IMR-90 (cell line): ENCODE results near the gene CD2AP.

Source experiments
- FOS ChIP-seq: fragments of 150-350 bp; IDR thresholded peaks from 2 replicates; pipeline ENCODE4 v1.6.1; 2016; ENCODE audit warnings: low read depth, low read length
- NFE2L2 ChIP-seq: fragments of 150-350 bp; IDR thresholded peaks from 2 replicates; pipeline ENCODE4 v1.6.1; 2016; ENCODE audit warnings: low read depth, mild to moderate bottlenecking, low read length
- POLR2A ChIP-seq: IDR thresholded peaks from 2 replicates; pipeline ENCODE4 v1.6.1; 2012; ENCODE audit warnings: mild to moderate bottlenecking, low read depth, low read length
- RFX5 ChIP-seq: IDR thresholded peaks from 2 replicates; pipeline ENCODE4 v1.8.0; 2012; ENCODE audit warnings: low read depth, mild to moderate bottlenecking, low read length, moderate library complexity
- SMC3 ChIP-seq: fragments of 150-350 bp; IDR thresholded peaks from 2 replicates; pipeline ENCODE4 v1.6.1; 2016; ENCODE audit warnings: low read depth, mild to moderate bottlenecking, antibody characterized with exemption, low read length, moderate library complexity
- TF ChIP-seq, protein P1 (sequence below): conservative IDR thresholded peaks from 2 replicates; pipeline ENCODE4 v1.5.1; 2012; ENCODE audit warnings: mild to moderate bottlenecking, low read depth, low read length, improper control_type of control experiment

DNA sequence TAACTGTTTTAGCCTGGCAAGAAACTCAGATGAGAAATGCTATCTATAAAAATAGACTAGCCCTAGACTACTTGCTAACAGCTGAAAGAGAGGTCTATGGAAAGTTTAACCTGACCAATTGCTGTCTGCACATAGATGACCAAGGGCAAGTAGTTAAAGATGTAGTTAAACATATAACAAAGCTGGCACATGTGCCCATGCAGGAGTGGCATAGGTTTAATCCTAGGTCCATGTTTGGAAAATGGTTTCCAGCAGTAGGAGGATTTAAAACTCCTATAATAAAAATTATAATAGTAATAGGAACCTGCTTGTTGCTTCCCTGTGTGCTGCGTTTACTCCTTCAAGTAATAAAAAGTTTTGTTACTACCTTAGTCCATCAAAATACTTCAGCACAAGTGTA lies 169.6 kb downstream of the CD2AP start:
- TF ChIP-seq SMC3, result no peak
- TF ChIP-seq POLR2A, result no peak
- TF ChIP-seq, protein P1, sequence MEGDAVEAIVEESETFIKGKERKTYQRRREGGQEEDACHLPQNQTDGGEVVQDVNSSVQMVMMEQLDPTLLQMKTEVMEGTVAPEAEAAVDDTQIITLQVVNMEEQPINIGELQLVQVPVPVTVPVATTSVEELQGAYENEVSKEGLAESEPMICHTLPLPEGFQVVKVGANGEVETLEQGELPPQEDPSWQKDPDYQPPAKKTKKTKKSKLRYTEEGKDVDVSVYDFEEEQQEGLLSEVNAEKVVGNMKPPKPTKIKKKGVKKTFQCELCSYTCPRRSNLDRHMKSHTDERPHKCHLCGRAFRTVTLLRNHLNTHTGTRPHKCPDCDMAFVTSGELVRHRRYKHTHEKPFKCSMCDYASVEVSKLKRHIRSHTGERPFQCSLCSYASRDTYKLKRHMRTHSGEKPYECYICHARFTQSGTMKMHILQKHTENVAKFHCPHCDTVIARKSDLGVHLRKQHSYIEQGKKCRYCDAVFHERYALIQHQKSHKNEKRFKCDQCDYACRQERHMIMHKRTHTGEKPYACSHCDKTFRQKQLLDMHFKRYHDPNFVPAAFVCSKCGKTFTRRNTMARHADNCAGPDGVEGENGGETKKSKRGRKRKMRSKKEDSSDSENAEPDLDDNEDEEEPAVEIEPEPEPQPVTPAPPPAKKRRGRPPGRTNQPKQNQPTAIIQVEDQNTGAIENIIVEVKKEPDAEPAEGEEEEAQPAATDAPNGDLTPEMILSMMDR, result no peak
- TF ChIP-seq RFX5, result no peak
- no peak for TF ChIP-seq NFE2L2
- no peak for TF ChIP-seq FOS
